Thyroid gland (tissue), 4 donors: ENCODE data around the gene LILRB1.

Source experiments
- CTCF ChIP-seq, 6 experiments: fragments of 200-600 bp in 3 of 6; fragments of 450-650 bp in 3 of 6; sonication (generic) in 3 of 6; IDR thresholded peaks; one replicate each; pipeline ENCODE4 v1.5.1; 2016 to 2019; ENCODE audit warnings: antibody characterized with exemption in 6 of 6, mild to moderate bottlenecking in 2 of 6, inconsistent platforms in 1 of 6, moderate library complexity in 1 of 6
- POLR2A ChIP-seq, 2 donors: fragments of 450-650 bp; IDR thresholded peaks; one replicate each; pipeline ENCODE4 v1.6.1; 2017; ENCODE audit warnings: antibody characterized with exemption in 2 of 2, mild to moderate bottlenecking in 2 of 2, moderate library complexity in 1 of 2

GRCh38 chr19:54654447-54655321, 24.4 kb downstream of the LILRB1 start:
- TF ChIP-seq CTCF (IDR thresholded peaks at IDR 0.05): no peak
- no peak for TF ChIP-seq POLR2A (IDR thresholded peaks at IDR 0.05)
